ENCODE measurements around the gene PCYT2.

The PCYT2 gene

DNA sequence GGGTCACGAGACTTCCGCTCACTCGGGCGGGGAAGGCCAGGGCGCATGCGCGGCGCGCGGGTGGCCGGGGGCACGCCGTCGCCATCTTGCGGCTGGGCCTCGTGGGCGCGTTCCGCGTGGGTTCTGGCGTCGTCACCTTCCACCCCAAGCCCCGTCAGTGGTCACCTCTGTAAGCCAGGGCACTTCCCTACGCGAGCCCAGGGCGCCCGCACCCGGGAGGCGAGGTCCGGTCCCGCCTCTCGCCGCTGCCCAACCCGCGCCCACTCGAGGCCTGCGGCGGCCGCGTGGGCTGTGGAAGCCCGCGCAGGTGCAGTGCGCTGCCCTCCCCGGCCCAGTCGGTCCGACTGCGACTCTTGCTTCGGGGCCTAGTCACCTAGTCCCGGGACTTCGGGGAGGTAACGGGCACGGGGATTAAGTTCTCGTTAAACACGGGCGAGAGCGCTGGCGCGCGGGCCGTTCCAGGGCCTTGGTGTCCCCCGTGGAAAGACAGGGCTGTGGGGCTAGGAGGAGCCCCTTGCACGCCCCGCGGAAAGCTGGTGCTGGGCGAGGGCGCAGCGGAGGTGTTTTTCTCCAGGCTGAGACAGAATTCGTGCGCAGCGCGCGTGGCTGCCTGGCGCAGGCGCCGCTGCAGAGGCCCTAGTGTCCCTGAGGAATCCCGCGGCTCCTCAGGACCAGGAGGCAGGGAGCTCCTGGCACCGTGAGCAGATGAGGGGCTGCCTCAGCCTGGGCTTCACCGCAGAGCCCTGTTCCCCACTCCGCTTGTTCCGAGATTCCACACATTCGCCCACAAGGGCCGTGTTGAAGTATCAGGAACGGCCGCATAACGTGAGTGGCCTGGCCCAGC lies 39.6 kb downstream of the PCYT2 start:
- peaks cover 7% of the 10 kb centered on the region for H3K36me3 Mint-ChIP-seq
- peak; percentile 95 to 96 for DNase-seq (ENCODE audit: low spot score in 2 of 2)
- peak overlapping the region; percentile 95 for H3K27ac Mint-ChIP-seq
- H3K4me1 Mint-ChIP-seq = peaks cover 29% of the 10 kb centered on the region
- ATAC-seq (ENCODE audit: low read depth) = peak; percentile 32
- no peaks in the 10 kb centered on the region for H3K9me3 Mint-ChIP-seq
- H3K4me3 Mint-ChIP-seq = peak overlapping the region; percentile 86
- no peaks in the 10 kb centered on the region for H3K27me3 Mint-ChIP-seq

- DNase-seq (ENCODE audit: low spot score in 2 of 2) = no peak
- H3K4me1 Mint-ChIP-seq = peaks cover 29% of the 10 kb centered on the region
Measured at GRCh38 chr17:81870981-81871386, 40.2 kb downstream of the PCYT2 start, which contains the start of gene ARHGDIA. Gene ARHGDIA, minus strand, starts transcription at chr17:81871337. Its CDS starts 1,407 bp downstream, at chr17:81869930.

GRCh38 chr17:81870131-81870980 lies 40.8 kb downstream of the PCYT2 start:
- ATAC-seq (ENCODE audit: low read depth) = peak; percentile 19
- DNase-seq (ENCODE audit: low spot score in 2 of 2) = peak; percentile 34 to 51
- peaks cover 29% of the 10 kb centered on the region for H3K4me1 Mint-ChIP-seq

More at GRCh38 chr17:81870981-81871386, 40.2 kb downstream of the PCYT2 start, which contains the start of gene ARHGDIA:
- Mint-ChIP-seq H3K27ac (peak within 1 kb of the TSS; percentile 95), H3K36me3 (peaks cover 7% of the 10 kb centered on the region), H3K27me3 (no peaks in the 10 kb centered on the region), H3K4me3 (peak within 1 kb of the TSS; percentile 86), H3K9me3 (no peaks in the 10 kb centered on the region)
- peak; percentile 73 for ATAC-seq (ENCODE audit: low read depth)

GRCh38 chr17:81869221-81870130 lies 41.7 kb downstream of the PCYT2 start:
- Mint-ChIP-seq H3K27me3 (no peaks in the 10 kb centered on the region), H3K36me3 (peaks cover 7% of the 10 kb centered on the region), H3K9me3 (no peaks in the 10 kb centered on the region), H3K4me1 (peaks cover 29% of the 10 kb centered on the region), H3K4me3 (peak overlapping the region; percentile 85), H3K27ac (peak overlapping the region; percentile 91)
- DNase-seq (ENCODE audit: low spot score in 2 of 2) (peak; percentile 48 to 67), ATAC-seq (ENCODE audit: low read depth) (no peak)

More at GRCh38 chr17:81870131-81870980, 40.8 kb downstream of the PCYT2 start:
- Mint-ChIP-seq H3K27me3 (no peaks in the 10 kb centered on the region), H3K36me3 (peaks cover 7% of the 10 kb centered on the region), H3K4me3 (peak overlapping the region; percentile 85), H3K9me3 (no peaks in the 10 kb centered on the region), H3K27ac (peak overlapping the region; percentile 91)

DNA sequence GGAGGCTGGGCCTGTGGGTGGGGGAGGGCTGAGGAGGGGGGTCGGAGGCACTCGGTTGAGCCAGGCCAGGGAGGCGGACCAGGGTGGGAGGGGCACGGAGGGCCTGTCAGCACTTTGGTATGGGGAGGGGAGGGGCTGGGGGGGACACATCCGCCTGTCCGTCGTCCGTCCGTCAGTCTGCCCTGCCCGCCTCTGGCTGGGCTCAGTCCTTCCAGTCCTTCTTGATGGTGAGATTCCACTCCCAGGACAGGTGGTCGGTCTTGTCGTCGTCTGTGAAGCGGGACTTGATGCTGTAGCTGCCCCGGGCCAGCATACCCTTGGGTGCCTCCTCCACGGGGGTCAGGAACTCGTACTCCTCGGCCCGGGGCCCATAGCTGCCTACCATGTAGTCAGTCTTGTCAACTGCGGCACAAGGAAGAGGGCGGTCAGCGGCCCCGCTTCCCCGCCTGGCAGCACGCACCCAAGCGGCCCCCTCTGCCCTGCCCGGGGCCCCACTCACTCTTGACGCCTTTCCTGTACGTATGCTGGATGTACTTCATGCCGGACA lies 42.5 kb downstream of the PCYT2 start:
- DNase-seq (ENCODE audit: low spot score in 2 of 2) = no peak
- Mint-ChIP-seq H3K4me3 (no peak overlapping the region), H3K4me1 (peaks cover 29% of the 10 kb centered on the region), H3K9me3 (no peaks in the 10 kb centered on the region), H3K36me3 (peaks cover 7% of the 10 kb centered on the region), H3K27me3 (no peaks in the 10 kb centered on the region), H3K27ac (peak overlapping the region; percentile 91)
- no peak for ATAC-seq (ENCODE audit: low read depth)

- peaks cover 29% of the 10 kb centered on the region for H3K4me1 Mint-ChIP-seq
- ATAC-seq (ENCODE audit: low read depth) (no peak), DNase-seq (ENCODE audit: low spot score in 2 of 2) (peak; percentile 19 to 30)
- peak overlapping the region; percentile 75 for H3K27ac Mint-ChIP-seq
- no peaks in the 10 kb centered on the region for H3K27me3 Mint-ChIP-seq
- peak overlapping the region; percentile 43 for H3K4me3 Mint-ChIP-seq
- H3K36me3 Mint-ChIP-seq = peaks cover 7% of the 10 kb centered on the region
- H3K9me3 Mint-ChIP-seq = no peaks in the 10 kb centered on the region
Measured at GRCh38 chr17:81867991-81868673, 43.1 kb downstream of the PCYT2 start.

GRCh38 chr17:81867170-81867990 lies 43.8 kb downstream of the PCYT2 start:
- peaks cover 28% of the 10 kb centered on the region for H3K4me1 Mint-ChIP-seq
- H3K4me3 Mint-ChIP-seq = peak overlapping the region; percentile 14
- no peaks in the 10 kb centered on the region for H3K9me3 Mint-ChIP-seq

GRCh38 chr17:81866440-81867169 lies 44.6 kb downstream of the PCYT2 start:
- Mint-ChIP-seq H3K9me3 (no peaks in the 10 kb centered on the region), H3K4me3 (no peak overlapping the region), H3K27ac (peak overlapping the region; percentile 75), H3K36me3 (peaks cover 9% of the 10 kb centered on the region), H3K4me1 (peaks cover 26% of the 10 kb centered on the region), H3K27me3 (no peaks in the 10 kb centered on the region)
- ATAC-seq (ENCODE audit: low read depth) (no peak), DNase-seq (ENCODE audit: low spot score in 2 of 2) (peak in 1 of 2 donors; percentile 40)

More at GRCh38 chr17:81867170-81867990, 43.8 kb downstream of the PCYT2 start:
- DNase-seq (ENCODE audit: low spot score in 2 of 2) (peak in 1 of 2 donors; percentile 19), ATAC-seq (ENCODE audit: low read depth) (no peak)
- Mint-ChIP-seq H3K27me3 (no peaks in the 10 kb centered on the region), H3K36me3 (peaks cover 9% of the 10 kb centered on the region), H3K27ac (peak overlapping the region; percentile 75)

DNA sequence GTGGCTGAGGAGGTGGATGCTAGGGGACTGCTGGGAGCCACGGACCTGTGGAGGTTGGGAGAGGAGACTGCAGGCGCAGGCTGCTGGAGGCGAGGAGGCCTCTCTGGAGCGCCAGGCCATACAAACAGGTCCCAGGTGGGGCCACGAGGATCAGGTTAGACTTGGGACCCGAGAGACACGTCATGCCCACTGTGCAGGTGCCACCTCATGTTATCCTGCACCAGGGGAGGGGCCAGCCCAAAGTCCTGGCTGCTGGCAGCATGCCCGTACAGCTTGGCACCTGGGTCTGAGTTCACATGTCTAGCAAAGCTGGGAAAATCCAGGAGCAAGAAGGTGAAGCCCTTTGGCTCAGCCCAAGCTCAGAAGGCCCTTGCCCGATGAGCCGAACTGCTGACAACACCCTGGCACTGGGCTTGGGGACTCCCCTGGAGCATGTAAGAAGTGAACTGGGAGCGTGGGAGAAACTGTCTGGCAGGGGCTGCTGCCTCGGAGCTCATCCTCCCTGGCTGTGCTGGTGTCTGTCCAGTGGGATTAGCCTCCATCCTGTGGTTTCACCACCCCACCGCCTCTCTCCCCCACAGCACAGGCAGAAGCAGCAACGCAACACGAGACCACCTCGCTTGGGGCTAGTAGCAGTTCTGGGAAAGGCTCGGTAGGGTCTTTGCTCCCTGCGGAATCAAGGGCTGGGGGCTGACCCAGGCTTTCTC lies 45.3 kb downstream of the PCYT2 start:
- Mint-ChIP-seq H3K4me3 (no peak overlapping the region), H3K27ac (no peak overlapping the region), H3K27me3 (no peaks in the 10 kb centered on the region), H3K36me3 (peaks cover 7% of the 10 kb centered on the region), H3K9me3 (no peaks in the 10 kb centered on the region), H3K4me1 (peaks cover 26% of the 10 kb centered on the region)
- no peak for ATAC-seq (ENCODE audit: low read depth)
- DNase-seq (ENCODE audit: low spot score in 2 of 2) = peak; percentile 13 to 21

- no peaks in the 10 kb centered on the region for H3K27me3 Mint-ChIP-seq
- H3K4me3 Mint-ChIP-seq = no peak overlapping the region
- H3K36me3 Mint-ChIP-seq = peaks cover 7% of the 10 kb centered on the region
- DNase-seq (ENCODE audit: low spot score in 2 of 2) = no peak
- H3K27ac Mint-ChIP-seq = no peak overlapping the region
- no peaks in the 10 kb centered on the region for H3K9me3 Mint-ChIP-seq
- H3K4me1 Mint-ChIP-seq = peaks cover 26% of the 10 kb centered on the region
- ATAC-seq (ENCODE audit: low read depth) = no peak
Measured at GRCh38 chr17:81865358-81865732, 45.9 kb downstream of the PCYT2 start.

Data from memory B cell (primary cell).